GM12878 (cell line): Measurements from ENCODE around the gene KLHL10. TPM values are rescaled to one million over a fixed set of nuclear protein-coding genes. Genes with fewer than 3 reads are reported as not detected.

Experiments
- ATAC-seq: fragments of 200-7000 bp; cut with Tn5 transposase; 3 replicates; pipeline ENCODE4 v1.9.1; 2020; ENCODE audit warnings: mild to moderate bottlenecking, moderate library complexity
- BruUV-seq: library from RNA; stranded (reverse); fragments of 400-500 nt; replicated peaks from 2 replicates; lab custom pipeline; 2021; lab: Mats Ljungman, UMichigan
- CTCF ChIA-PET: fragments of 300-600 bp; sonication (Branson Sonifier 250); formaldehyde crosslinking; extraction: SDS; loops from one replicate; lab custom pipeline; 2021; ENCODE audit warnings: inconsistent platforms; lab: Yijun Ruan, JAX
- POLR2A ChIA-PET: fragments of 350-600 bp; formaldehyde crosslinking; extraction: SDS; loops from one replicate; lab custom pipeline; 2021; ENCODE audit warnings: inconsistent platforms; lab: Charles Lee
- RAD21 ChIA-PET: fragments of 300-600 bp; sonication (Branson Sonifier 250); formaldehyde crosslinking; loops from one replicate; lab custom pipeline; 2023; ENCODE audit warnings: antibody characterized with exemption; ENCODE audit not compliant: unreplicated experiment; lab: Charles Lee
- SMC1A ChIA-PET: fragments of 300-600 bp; sonication (Branson Sonifier 250); formaldehyde crosslinking; loops from one replicate; lab custom pipeline; 2023; ENCODE audit not compliant: unreplicated experiment, uncharacterized antibody; lab: Charles Lee
- DNase-seq: peaks from one replicate; pipeline ENCODE4 v3.0.0-alpha.2; 2011; ENCODE audit warnings: low read depth, low spot score
- FAIRE-seq: peaks from 3 replicates; lab custom pipeline; 2011; peaks lifted over from hg19 to GRCh38; lab: Jason Lieb, UNC
- H2AFZ ChIP-seq: 2 replicates; pipeline ENCODE4 v1.6.0; 2011; ENCODE audit warnings: low read depth, low read length, control low read depth; ENCODE audit not compliant: control insufficient read depth
- H3K27ac ChIP-seq: 2 replicates; pipeline ENCODE4 v1.5.1; 2011; ENCODE audit warnings: control low read depth; ENCODE audit not compliant: control insufficient read depth, insufficient read depth
- H3K27me3 ChIP-seq, 2 experiments: replicated peaks in 1 of 2; 2 replicates each; pipeline versions ENCODE4 v1.6.0 to v1.6.1; 2011; ENCODE audit warnings: low read length in 1 of 2; ENCODE audit not compliant: control insufficient read depth in 2 of 2, insufficient read depth in 2 of 2
- H3K36me3 ChIP-seq, 2 experiments: 2 replicates each; pipeline ENCODE4 v1.5.1; 2011; ENCODE audit warnings: low read length in 1 of 2; ENCODE audit not compliant: control insufficient read depth in 2 of 2, insufficient read depth in 2 of 2
- H3K4me1 ChIP-seq: 2 replicates; pipeline ENCODE4 v1.6.1; 2011; ENCODE audit warnings: mild to moderate bottlenecking, low read length, moderate library complexity, mixed read lengths; ENCODE audit not compliant: control insufficient read depth, insufficient read depth
- H3K4me2 ChIP-seq: 2 replicates; pipeline ENCODE4 v1.6.0; 2011; ENCODE audit warnings: control low read depth; ENCODE audit not compliant: control insufficient read depth, insufficient read depth
- H3K4me3 ChIP-seq: fragments of 200-600 bp; sonication (generic); 2 replicates; pipeline ENCODE4 v1.5.1; 2016
- H3K79me2 ChIP-seq: 2 replicates; pipeline ENCODE4 v1.6.0; 2011; ENCODE audit warnings: low read length; ENCODE audit not compliant: control insufficient read depth, insufficient read depth
- H3K9ac ChIP-seq: 2 replicates; pipeline ENCODE4 v1.8.0; 2011; ENCODE audit warnings: low read length, control low read depth, mixed read lengths; ENCODE audit not compliant: control insufficient read depth, insufficient read depth
- H3K9me3 ChIP-seq: replicated peaks from 3 replicates; pipeline ENCODE4 v1.5.1; 2011; ENCODE audit warnings: mild to moderate bottlenecking, low read length; ENCODE audit not compliant: control insufficient read depth, insufficient read depth
- H4K20me1 ChIP-seq: 2 replicates; pipeline ENCODE4 v1.6.0; 2011; ENCODE audit not compliant: control insufficient read depth, insufficient read depth
- CBX3 ChIP-seq: fragments of 200-600 bp; sonication (generic); IDR thresholded peaks from 2 replicates; pipeline ENCODE4 v1.6.1; 2016; ENCODE audit warnings: low read depth, borderline replicate concordance
- MYB ChIP-seq: fragments of 150-350 bp; IDR thresholded peaks from 2 replicates; pipeline ENCODE4 v1.6.1; 2014; ENCODE audit warnings: mild to moderate bottlenecking, low read depth, low read length, borderline replicate concordance
- NFIC ChIP-seq: IDR thresholded peaks from 2 replicates; pipeline ENCODE4 v1.6.1; 2012; ENCODE audit warnings: low read depth, mild to moderate bottlenecking, inconsistent platforms, low read length, moderate library complexity
- RUNX3 ChIP-seq: IDR thresholded peaks from 2 replicates; pipeline ENCODE4 v1.6.1; 2012; ENCODE audit warnings: low read length, inconsistent platforms
- SMAD5 ChIP-seq: IDR thresholded peaks from 2 replicates; pipeline ENCODE4 v1.6.1; 2016; ENCODE audit warnings: antibody characterized with exemption, low read depth
- ZBTB11 ChIP-seq: fragments of 450-650 bp; formaldehyde crosslinking; IDR thresholded peaks from 2 replicates; pipeline ENCODE4 v1.5.0; 2022; ENCODE audit warnings: mild to moderate bottlenecking, missing genetic modification characterization
- ZNF217 ChIP-seq: fragments of 450-650 bp; IDR thresholded peaks from 2 replicates; pipeline ENCODE4 v1.6.1; 2017; ENCODE audit warnings: antibody characterized with exemption, mild to moderate bottlenecking
- ZNF24 ChIP-seq: fragments of 450-650 bp; IDR thresholded peaks from 2 replicates; pipeline ENCODE4 v1.6.1; 2017; ENCODE audit warnings: antibody characterized with exemption, mild to moderate bottlenecking
- WGBS: methylation state at CpG from one replicate; pipeline ENCODE4 v1.1.6; 2016; ENCODE audit warnings: low lambda C conversion rate; ENCODE audit not compliant: insufficient replicate concordance, insufficient coverage; ENCODE audit errors: missing lambda C conversion rate; 5-methylcytosine and 5-hydroxymethylcytosine counted together
- in situ Hi-C: fragments of 300-500 bp; cut with MboI; formaldehyde crosslinking; loops from 9 replicates; pipeline ENCODE4 v1.14.3; 2018; ENCODE audit warnings: mixed read lengths
- intact Hi-C: fragments of 100-400 bp; cut with micrococcal nuclease; formaldehyde crosslinking; loops from one replicate; pipeline ENCODE4 v1.14.2; 2022; ENCODE audit not compliant: unreplicated experiment
- polyA plus RNA-seq, 11 experiments: library from polyadenylated mRNA; depleted of rRNA in 4 of 11; unstranded in 6 of 11; stranded (reverse) in 5 of 11; fragments of >200 nt; fragmentation: Nextera tagmentation in 4 of 11; fragmentation: Illumina TruSeq in 1 of 11; extraction: Ambion mirVana in 4 of 11; extraction: Trizol in 1 of 11; gene quantifications; 1 replicate in 1 of 11; 2 replicates in 10 of 11; pipeline versions ENCODE4 v1.2.1 to v1.2.3, GENCODE V29; 2011 to 2016; ENCODE audit warnings: inconsistent platforms in 2 of 11, missing spikeins in 2 of 11, low read depth in 1 of 11
- total RNA-seq, 4 experiments: library from RNA; depleted of rRNA in 3 of 4; stranded (reverse); fragments of >200 nt in 3 of 4; fragmentation: Illumina TruSeq in 1 of 4; extraction: Trizol in 1 of 4; gene quantifications; 2 replicates each; pipeline versions ENCODE4 v1.2.1 to v1.2.3, GENCODE V29; 2013 to 2021

The KLHL10 gene
- total and polyA plus RNA-seq, 10 of the 15 experiments (the other 5 are each of a cell fraction or from before 2014, with no cell fraction given) = 0.13 to 0.62 (median 0.20) TPM; not detected in 4

- no peak for TF ChIP-seq MYB
- TF ChIP-seq RUNX3 = no peak
- TF ChIP-seq SMAD5 = no peak
- no peak for TF ChIP-seq NFIC
- no peak for TF ChIP-seq ZNF217
- no peak for TF ChIP-seq ZNF24
- TF ChIP-seq, all 136 proteins: peak for 0
Measured at GRCh38 chr17:41813699-41814124, 23.9 kb upstream of the KLHL10 start (continued).

- no peak overlapping the region for H3K4me3 ChIP-seq
- H3K36me3 ChIP-seq = no peaks in the 10 kb centered on the region
- no peak overlapping the region for H2AFZ ChIP-seq
- peaks cover 15% of the 10 kb centered on the region for H3K4me1 ChIP-seq
- ChIA-PET SMC1A (no interaction called here), RAD21 (no interaction called here), POLR2A (interaction anchor here (0.6 kb wide), 1 partner anchor 24 kb away, joined by 5 read pairs; no protein-coding TSS in a partner anchor)
- DNase-seq = no peak
- H3K9me3 ChIP-seq = no peaks in the 10 kb centered on the region
- no peak overlapping the region for H3K9ac ChIP-seq
- no peak for ATAC-seq
- H3K4me2 ChIP-seq = no peak overlapping the region
- intact Hi-C loops = no loop called here
- no TSS peak for BruUV-seq
- peaks cover 0 to 7% of the 10 kb centered on the region in 2 experiments; a peak in 3 of 4 replicates for H3K27me3 ChIP-seq
- FAIRE-seq = no peak
- in situ Hi-C loops = no loop called here
- H3K79me2 ChIP-seq = no peaks in the 10 kb centered on the region
- TF ChIP-seq CBX3 = no peak
- no peak for TF ChIP-seq ZBTB11 (CRISPR knock-in tag)
- TF ChIP-seq, all 136 proteins: peak for 0
- no peak overlapping the region for H3K27ac ChIP-seq
- 45% methylated on average over 1 of the region's 1 CpG for WGBS
- CTCF ChIA-PET = interaction anchor here (0.8 kb wide), 1 partner anchor 71 kb away, joined by 3 read pairs; no protein-coding TSS in a partner anchor
- H4K20me1 ChIP-seq = no peaks in the 10 kb centered on the region; the same call in 1 of the 2 replicates
Measured at GRCh38 chr17:41814195-41814594, 23.4 kb upstream of the KLHL10 start.
